NCI-H524 treated with DMSO at 0.1 percent for 48 hours (cell line): ENCODE results near the gene CDC5L.
A peak's percentile ranks its signal among the peaks of the same experiment; 100 is the strongest.

Experiments
- DNase-seq: peaks from one replicate; lab custom pipeline; 2025; lab: John Stamatoyannopoulos, UW

Gene CDC5L

DNA sequence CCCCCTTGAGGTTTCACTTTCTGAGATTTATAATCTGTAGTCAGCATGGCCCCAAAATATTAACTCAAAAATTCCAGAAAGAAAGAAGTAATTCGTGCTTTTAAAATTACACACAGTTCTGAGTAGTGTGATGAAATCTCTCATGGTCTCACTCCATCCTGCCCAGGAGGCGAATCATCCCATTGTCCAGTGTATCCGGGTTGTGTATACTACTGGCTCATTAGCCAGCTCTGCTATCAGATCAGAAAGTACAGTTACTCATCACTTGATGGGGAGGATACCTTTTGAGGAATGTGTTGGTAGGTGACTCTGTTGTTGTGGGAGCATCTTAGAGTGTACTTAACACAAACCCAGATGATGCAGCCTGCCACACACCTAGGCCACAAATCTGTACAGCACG is 65.2 kb downstream of the CDC5L start:
- DNase-seq: no peak

DNA sequence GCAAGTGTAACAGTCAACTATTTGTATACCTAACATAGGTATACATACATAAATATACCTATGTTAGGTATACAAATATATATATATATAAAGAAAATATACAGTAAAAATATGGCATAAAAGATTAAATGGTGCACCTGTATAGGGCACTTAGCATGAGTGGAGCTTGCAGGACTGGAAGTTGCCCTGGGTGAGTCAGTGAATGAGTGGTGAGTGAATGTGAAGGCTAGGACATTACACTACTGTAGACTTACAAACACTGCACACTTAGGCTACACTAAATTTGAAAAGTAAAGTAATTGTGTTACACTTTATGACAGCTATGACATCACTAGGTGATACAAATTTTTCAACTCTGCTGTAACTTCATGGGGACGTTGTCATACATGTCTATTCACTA is 65.6 kb downstream of the CDC5L start:
- no peak for DNase-seq

DNA sequence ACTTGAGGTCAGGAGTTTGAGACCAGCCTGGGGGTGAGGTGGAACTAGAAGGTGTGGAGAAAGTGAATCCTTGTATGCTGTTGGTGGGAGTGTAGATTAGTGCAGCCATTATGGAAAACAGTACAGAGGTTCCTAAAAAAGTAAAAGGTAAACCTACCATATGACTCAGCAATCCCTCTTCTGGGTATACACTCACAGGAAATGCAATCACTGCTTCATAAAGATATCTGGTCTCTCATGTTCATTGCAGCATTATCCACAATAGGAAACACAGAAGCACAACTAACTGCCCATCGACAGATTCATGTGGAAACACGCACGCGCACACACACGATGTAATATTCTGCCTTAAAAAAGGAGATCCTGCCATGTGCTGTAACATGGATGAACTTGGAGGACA is 66.7 kb downstream of the CDC5L start:
- no peak for DNase-seq

DNA sequence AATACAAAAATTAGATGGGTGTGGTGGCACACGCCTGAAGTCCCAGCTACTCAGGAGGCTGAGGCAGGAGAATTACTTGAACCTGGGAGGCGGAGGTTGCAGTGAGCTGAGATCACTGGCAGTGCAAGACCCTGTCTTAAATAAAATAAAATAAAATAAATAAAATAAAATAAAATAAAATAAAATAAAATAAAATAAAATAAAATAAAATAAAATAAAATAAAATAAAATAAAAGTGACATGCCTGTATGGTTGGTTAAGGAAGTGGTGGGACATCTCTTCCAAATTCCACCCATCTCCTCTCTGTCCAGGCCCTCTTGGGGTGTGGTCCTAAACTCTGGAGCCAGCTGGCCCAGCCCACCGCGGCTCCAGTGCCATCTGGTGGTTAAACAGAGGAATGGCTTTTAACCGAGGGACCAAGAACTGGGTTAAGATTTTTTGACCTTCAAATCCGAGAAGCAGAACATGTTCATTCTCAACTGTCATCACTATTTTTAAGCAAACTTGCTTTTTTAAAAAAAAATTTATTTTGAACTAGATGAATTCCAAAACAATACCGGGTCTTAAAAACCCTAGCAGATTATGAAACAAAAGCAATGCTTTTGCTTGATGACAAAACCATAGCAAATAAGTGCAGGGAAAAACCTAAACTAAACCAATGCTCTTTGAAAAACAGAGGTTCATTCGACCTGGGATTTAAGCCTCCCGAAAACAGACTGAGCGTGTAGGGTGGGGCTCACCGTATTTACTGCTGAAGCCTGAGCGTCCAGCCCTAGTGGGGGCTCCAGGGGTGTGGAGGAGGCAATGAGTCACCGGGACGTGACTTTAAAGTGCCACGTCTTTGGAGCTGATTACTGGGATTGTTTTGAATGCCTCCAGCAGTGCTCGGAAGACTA is 68.8 kb downstream of the CDC5L start:
- DNase-seq: no peak

DNA sequence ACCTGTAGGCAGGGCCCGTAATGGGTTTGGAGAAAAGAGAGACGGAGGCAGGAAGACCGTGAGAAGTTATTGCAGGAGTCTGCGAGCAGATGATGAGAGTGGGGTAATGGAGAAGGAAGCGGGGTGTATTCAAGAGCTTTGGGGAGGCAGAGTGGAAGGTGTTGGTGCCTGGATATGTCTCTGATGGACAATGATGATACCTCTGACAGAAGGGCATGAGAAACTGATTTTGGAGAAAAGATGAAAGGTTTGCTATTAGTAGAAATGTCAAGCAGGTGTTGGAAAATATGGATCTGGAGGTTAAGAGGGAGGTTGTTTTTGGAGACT is 69.4 kb downstream of the CDC5L start:
- no peak for DNase-seq

DNA sequence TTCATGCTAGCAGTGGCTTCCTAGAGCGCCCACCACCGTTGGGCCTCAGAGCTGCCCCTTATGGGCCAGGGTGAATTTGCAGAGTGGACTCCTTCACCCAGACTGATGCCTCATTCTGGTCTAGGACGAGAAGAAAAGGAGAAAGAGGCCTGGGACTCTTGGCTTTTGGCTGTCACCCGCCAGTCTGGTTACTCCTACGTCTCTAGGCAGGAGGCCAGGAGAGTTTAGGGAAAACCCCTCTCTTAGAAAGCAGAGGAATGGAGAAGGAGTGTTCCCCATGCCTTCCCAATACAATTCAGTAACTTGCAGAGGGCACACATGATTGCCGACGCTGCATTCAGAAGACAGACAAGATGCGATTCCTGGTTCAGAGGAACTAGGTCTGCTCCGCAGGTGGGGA is 70.1 kb downstream of the CDC5L start:
- no peak for DNase-seq

DNA sequence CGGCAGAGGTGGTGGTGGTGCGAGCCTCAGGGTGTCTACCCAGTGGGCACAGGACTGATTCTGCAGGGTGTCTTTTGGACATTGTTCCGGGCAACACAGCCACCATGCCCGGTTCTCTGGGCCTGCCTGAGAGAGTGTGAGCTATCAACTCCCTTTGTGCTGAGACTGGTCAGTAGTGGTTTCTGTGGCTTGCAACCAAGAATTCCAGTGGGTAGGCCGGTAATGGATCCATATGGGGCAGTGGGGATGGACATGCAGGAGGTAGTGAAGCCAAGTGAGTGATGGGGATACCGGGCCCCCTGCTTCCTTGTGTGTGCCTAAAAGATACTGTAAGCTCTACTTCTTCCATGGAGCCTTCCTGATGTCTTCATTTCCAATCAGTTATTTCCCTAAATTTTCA is 71.0 kb downstream of the CDC5L start:
- no peak for DNase-seq

DNA sequence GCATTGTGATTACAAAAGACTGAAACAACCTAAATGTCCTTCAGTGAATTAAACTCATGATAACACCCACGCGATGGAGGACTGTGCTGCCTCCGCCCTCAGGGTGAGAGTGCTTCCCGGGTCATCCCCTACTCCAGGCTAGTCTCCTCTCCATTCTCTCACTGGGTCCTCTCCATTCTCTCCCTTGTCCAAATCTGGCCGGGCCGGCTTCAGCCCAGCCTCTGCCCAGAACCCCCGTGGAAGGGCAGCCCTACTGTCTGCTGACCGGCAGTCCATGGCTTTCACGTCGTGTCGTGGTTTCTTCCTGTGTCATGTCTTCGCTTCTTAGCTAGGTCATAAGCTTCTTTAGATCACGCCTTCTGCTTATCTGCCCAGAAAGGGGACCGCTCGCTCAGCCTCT is 74.8 kb downstream of the CDC5L start:
- DNase-seq: no peak

DNA sequence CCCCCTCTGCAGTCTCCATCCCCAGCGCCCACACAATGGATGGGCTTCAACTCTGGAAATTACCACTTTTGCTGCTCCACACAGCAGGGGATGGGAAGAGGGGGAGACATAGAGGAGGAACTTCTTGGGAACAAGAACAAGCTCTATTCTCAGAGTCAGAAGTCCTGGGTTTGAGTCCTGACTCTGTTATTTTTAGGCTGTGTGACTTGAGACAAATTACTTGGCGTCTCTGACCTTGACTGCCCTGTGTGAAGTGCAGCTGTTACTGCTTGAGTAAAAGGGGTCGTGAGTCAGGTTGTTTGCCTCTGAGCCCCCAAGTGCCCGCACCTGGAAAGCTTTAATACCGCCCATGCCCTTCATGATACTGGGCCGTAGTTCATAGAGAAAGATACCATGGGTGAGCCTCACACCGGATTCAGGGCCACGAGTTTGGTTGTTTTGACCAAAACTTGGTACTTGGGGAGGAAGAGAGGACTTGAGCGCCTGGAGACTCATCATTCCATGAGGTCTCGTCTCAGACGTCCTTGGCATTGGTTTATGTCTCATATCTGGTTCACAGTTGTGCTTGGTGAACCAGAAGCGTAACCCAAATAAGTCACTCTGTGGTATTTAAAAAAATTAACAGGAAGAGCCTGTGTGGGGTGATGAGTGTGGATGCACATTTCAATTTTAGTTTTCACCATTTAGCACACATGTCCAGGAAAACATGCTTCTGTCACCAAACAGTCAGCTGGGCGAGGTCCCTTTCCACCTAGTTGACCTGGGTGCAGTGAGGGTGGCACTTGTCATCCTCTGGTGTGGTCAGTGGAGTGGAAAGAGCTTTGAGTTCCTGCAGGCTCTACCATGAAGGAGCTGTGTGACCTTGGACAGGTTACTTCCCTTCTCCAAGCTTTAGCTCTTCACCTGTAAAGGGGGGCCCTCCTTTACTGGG is 75.6 kb downstream of the CDC5L start:
- no peak for DNase-seq

DNA sequence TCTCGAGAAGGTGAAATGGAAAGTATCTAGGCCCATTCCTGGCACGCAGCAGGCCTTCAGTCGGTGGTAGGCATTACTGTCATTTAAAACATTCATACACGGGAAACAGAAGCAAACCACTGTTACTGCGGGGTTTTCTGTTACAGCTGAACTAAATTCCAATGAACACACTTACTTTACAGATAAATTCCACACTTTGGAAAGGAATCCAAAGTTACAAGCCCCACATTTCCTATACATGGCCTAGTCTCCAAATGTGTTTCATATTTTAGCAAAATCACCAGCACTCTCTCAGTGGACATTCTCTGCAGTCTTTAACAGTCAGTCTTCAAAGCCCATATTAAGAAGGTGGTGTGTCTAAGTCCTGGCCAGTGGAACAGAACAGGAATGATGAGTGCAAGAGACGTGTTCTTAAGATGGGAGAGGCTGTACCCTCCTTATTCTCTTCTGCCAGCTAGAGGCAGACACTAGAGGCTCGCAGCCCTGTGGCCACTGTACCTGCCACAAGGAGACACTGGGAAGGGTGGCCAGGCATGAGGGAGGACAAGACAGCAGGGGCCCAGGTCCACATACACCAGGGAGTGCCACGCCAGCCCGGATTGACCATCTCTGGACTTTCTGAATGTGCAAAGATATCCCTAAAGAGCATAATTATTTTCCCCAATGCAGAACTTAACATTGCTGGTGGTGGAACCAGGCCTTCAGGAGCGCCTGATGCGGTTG is 76.4 kb downstream of the CDC5L start:
- DNase-seq: no peak

DNA sequence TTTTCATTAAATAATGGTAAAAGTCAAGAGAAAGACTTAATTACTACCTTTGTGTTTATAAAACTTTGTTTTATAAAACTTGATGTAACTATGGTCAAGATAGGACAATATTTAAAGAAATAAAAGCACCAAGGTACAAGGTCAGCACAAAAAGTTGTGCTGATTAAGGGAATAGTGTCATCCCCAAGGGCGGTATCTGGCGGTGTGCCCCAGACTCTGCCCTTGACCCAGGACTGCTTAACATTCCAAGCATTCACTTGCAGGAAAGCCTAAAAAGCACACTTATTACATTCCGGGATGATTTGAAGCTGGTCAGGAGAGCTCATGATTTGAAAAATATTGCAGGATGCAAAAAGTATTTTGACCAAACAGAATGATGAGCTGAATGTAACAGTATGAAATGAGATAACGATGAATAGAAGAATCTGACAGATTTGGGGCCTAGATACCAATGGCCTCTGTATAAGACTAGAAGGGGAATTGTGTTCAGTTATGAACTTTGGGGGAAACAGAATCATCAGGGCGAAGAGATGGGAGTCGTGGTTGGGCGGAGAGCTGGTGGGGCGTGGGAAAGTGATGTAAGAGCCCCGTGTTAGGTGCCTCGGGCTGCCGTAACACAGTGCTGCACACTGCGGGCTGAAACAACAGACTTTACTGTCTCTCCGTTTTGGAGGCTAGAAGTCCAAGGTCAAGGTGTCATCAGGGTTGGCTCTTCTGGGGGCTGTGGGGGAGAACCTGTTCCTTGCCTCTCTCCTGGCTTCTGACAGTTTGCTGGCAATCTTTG is 77.2 kb downstream of the CDC5L start:
- no peak for DNase-seq

DNA sequence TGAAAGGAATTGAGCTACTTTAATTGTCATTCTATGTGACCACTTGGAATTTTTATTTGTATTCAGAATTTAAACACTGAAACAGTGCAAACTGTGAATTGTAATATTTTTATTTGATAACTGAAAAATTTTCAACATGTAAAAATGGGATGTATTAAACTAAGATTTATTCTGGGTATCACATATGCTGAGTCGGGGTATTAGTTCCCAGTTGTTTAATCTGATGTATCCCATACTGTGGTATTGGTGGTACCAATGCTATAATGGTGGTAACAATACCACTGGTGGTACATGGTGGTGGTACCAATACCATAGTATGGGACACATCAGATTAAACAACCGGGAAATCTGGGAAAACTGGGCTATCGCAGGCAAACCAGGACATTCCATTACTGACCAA is 79.4 kb downstream of the CDC5L start:
- no peak for DNase-seq

DNA sequence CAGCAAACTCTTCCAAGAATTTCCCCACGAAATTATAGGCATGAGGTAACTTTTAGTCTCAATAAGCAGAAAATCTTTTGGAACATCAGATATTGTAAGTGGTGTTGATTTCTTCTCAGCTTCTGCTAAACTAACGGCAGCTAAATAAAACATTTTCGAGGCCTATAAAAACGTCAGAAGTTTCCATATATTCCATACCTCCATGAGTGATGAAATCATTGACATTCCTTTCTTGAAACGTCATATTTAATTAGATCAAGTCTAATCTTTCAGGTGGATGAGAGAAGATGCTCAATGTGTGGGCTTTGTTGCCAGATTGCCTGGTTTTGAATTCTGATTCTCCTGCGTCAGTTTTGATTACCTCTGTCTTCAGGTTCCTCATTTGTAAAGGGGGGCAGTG is 81.3 kb downstream of the CDC5L start:
- no peak for DNase-seq

DNA sequence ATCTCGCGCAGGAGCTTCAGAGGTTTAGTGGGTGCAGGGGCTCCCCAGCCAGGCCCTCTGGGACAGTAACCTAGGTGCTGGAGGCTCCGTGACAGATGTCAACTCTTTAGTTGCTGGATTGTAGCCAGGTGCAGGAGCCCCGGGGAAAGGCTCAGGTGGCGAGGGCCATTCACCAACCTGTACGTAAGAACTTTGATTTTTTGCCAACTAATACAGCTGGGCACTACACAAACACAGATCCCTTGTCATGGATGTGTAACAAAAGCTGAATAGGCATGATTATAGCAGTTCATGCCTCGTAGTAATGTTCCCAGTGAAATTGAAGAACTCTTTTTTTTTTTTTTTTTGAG is 82.6 kb downstream of the CDC5L start:
- peak; percentile 67 for DNase-seq

DNA sequence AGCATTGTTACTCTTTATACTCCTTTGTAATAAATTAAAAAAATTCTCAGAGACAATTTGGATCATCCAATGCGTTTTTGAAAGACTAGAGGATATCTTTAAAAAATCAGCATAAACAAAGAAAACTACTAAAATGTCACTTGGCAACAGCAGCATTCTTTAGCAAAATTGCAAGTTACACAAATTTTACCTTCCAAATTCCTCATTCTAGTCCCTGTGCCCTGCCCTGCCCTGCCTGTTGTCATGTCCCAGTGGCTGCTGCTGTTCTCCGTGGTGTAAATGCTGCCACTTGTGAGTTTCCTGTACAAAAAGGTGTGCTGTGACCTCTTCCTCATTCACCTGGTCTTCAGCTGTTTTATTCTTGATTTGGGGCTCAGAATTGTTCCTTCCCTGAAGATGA is 83.2 kb downstream of the CDC5L start:
- no peak for DNase-seq

DNA sequence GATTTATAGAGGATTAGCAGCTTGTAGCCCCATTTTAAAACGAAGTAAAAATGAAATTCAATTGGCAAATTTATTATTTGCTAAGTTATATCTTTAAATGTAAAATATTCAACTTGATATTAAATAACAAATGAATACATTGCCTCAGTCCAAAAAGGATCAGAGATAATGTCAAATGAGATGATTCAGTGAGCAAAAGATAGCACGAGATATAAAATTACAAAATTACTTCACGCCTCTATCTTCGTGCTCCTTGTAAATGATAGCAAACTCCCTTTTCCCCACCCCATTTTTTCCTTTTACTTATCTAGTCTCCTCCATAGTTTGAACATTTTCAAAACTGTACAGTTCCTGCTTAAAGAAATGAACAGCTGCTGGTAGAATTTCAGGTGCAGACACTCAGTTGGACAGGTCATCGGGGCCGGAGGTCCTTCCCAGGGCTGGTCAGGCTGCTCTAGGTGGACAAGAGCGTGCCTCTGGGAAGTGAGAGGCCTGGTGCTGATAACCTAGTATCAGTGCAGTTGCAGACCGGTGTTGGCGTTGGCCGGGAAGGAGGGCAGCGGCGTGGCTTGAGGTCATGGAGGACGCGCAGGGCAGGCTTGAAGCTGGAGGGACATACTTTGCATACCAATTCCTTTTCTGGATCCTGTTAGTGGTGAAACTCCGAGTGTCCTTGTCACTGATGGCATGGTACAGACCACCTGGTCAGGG is 83.9 kb downstream of the CDC5L start:
- no peak for DNase-seq

DNA sequence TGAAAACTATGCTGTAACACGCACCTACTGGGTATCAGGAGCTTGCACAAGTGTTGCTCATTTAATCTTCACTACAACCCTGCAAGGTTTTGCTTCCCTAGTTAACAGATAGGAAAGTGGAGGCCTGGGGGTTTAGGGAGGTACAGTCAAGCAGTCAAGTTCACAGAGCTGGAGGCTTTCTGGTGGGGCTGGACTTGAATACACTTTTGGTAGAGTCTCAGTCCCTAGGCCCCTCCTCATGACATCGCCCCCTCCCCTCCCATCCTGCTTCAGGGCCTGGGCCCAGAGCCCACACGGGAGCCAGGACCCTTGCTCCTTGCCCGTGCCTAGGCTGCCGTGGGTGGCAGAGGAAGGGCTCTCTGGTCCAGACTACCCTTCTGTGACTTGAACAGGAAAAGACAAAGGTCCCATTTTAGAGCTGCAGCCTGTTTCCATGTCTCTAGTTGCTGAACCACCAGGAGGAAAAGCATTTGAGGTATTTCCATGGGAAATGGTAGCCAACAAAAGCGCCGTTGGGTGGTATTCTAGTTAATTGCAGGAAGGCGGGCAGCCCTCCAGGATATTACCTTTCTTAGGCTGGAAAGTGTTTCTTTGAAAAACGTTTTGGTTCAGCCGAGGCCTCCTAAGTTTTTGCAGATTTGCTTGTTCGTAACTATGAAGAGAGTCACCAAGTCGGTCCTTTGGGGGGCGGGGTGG is 84.9 kb downstream of the CDC5L start:
- DNase-seq: no peak

DNA sequence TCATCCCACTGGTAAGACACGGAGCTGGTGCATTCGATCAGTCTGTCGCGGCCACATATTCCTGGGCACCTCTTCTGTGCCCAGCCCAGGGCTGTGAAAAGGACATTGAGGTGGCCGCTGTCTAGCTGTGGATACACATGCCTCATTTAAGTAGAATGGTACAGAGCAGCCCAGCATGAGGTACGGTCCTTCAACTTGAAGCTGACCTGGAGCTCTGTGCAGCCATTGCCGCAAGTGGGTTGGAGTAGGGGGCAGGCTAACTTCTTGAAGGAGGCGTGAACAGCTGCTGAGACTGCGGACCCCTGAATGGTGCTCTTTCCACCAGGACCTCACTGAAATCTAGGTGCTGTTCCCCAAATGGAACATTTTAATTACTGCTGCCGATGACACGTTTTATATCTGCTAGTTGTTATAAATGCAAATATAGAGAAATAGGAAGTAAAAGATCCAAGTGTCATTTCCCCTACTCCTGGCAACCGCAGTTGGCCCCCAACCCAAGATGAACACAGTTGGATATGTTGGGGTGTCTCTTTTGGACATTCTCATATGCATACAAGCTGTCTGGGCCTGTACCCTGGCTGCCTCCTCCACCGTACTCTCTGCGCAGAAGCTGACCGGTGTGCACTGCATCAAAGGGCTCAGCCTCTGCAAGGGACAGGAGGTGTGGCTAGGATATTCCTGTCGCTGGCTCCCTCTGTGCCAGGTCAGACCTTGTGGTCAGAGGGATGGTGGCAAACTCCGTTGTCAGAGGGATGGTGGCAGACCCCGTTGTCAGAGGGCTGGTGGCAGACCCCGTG is 86.1 kb downstream of the CDC5L start:
- DNase-seq: no peak

DNA sequence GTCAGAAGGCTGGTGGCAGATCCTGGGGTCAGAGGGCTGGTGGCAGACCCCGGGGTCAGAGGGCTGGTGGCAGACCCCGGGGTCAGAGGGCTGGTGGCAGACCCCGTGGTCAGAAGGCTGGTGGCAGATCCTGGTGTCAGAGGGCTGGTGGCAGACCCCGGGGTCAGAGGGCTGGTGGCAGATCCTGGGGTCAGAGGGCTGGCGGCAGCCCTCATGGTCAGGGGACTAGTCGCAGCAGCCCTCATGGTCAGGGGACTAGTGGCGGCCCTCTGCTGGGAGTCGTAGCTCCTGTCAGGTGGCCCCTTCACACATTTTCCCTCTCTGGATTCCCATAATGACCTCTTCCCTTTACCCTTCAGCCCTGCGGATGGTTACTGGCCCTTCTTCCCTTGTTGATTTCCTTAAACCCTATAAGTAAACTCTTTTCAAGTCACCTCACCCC is 86.7 kb downstream of the CDC5L start:
- DNase-seq: no peak

DNA sequence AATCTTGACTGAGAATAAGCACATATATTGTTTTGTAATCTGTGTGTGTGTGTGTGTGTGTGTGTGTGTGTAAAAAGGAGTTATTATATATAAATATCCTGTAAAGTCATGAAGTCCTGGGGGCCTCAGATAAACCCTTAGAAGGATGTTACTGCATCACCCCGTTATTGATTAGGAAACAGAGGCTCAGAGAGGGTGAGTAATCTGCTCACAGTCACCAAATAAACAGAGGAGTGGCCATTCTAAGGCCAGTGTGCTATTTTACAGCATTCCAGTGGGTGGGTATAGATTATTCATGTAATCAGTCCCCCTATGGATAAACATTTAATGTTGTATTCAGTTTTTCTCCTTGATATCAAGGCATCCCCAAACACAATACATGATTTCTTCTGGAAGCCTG is 87.1 kb downstream of the CDC5L start:
- no peak for DNase-seq
